ENCODE measurements around the gene LEUTX. TPM values are rescaled to one million over a fixed set of nuclear protein-coding genes. Genes with fewer than 3 reads are reported as not detected.

The LEUTX gene
- total and polyA plus RNA-seq, 4 donors, result not detected

DNA sequence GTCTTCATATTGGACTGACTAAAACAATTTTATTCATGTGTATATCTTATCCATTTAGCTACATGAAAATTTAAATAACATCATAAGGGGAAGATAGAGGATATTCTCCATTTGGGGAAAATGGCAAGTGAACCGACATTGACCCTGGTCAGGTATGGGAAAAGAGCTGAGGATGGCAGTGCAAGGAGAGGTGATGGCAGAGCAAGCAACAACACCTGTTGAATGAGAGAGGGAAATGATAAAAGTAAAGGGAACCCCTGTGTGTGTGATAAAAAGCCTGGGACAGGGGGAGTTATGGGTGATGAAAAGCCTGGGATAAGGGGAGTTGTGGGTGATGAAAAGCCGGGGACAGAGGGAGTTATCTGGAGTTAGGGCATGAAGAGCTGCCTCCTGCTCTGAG lies 44.8 kb upstream of the LEUTX start:
- Histone ChIP-seq H3K9me3 (ENCODE audit: control insufficient read depth in 4 of 4, low read length in 3 of 4) (no peaks in the 10 kb centered on the region), H3K4me3 (ENCODE audit: low read depth in 1 of 3, low read length in 3 of 3) (no peak overlapping the region), H3K27me3 (ENCODE audit: control insufficient read depth in 4 of 4, insufficient read depth in 4 of 4, low read length in 3 of 4) (peaks cover 0 to 5% (median 0%) of the 10 kb centered on the region in 4 donors), H3K27ac (ENCODE audit: low read depth in 1 of 2, low read length in 2 of 2) (no peak overlapping the region), H3K4me1 (ENCODE audit: control insufficient read depth in 4 of 4, insufficient read depth in 4 of 4, low read length in 3 of 4) (no peaks in the 10 kb centered on the region), H3K9ac (ENCODE audit: low read depth in 1 of 2, low read length in 2 of 2) (no peak overlapping the region), H3K36me3 (ENCODE audit: control insufficient read depth in 4 of 4, insufficient read depth in 3 of 4, low read depth in 1 of 4, low read length in 3 of 4) (no peaks in the 10 kb centered on the region)
- WGBS, result 75% methylated on average over 2 of the region's 2 CpGs
- no peak for DNase-seq (ENCODE audit: low spot score)
- TF ChIP-seq, protein P1, sequence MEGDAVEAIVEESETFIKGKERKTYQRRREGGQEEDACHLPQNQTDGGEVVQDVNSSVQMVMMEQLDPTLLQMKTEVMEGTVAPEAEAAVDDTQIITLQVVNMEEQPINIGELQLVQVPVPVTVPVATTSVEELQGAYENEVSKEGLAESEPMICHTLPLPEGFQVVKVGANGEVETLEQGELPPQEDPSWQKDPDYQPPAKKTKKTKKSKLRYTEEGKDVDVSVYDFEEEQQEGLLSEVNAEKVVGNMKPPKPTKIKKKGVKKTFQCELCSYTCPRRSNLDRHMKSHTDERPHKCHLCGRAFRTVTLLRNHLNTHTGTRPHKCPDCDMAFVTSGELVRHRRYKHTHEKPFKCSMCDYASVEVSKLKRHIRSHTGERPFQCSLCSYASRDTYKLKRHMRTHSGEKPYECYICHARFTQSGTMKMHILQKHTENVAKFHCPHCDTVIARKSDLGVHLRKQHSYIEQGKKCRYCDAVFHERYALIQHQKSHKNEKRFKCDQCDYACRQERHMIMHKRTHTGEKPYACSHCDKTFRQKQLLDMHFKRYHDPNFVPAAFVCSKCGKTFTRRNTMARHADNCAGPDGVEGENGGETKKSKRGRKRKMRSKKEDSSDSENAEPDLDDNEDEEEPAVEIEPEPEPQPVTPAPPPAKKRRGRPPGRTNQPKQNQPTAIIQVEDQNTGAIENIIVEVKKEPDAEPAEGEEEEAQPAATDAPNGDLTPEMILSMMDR (IDR thresholded peaks at IDR 0.05; ENCODE audit: low read depth, low read length, missing input control), result no peak
- TF ChIP-seq GABPA (IDR thresholded peaks at IDR 0.05 in 1 of 2, conservative IDR thresholded peaks at IDR 0.05 in 1 of 2) (no peak), HNF4G (IDR thresholded peaks at IDR 0.05) (no peak), NR2F2 (IDR thresholded peaks at IDR 0.05) (no peak), YY1 (IDR thresholded peaks at IDR 0.05) (no peak), SP1 (IDR thresholded peaks at IDR 0.05) (no peak)
- TF ChIP-seq, protein P2, sequence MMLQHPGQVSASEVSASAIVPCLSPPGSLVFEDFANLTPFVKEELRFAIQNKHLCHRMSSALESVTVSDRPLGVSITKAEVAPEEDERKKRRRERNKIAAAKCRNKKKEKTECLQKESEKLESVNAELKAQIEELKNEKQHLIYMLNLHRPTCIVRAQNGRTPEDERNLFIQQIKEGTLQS (IDR thresholded peaks at IDR 0.05), result no peak
- TF ChIP-seq, protein P3, sequence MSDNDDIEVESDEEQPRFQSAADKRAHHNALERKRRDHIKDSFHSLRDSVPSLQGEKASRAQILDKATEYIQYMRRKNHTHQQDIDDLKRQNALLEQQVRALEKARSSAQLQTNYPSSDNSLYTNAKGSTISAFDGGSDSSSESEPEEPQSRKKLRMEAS (IDR thresholded peaks at IDR 0.05), result no peak
- TF ChIP-seq, protein P4, sequence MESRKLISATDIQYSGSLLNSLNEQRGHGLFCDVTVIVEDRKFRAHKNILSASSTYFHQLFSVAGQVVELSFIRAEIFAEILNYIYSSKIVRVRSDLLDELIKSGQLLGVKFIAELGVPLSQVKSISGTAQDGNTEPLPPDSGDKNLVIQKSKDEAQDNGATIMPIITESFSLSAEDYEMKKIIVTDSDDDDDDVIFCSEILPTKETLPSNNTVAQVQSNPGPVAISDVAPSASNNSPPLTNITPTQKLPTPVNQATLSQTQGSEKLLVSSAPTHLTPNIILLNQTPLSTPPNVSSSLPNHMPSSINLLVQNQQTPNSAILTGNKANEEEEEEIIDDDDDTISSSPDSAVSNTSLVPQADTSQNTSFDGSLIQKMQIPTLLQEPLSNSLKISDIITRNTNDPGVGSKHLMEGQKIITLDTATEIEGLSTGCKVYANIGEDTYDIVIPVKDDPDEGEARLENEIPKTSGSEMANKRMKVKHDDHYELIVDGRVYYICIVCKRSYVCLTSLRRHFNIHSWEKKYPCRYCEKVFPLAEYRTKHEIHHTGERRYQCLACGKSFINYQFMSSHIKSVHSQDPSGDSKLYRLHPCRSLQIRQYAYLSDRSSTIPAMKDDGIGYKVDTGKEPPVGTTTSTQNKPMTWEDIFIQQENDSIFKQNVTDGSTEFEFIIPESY (IDR thresholded peaks at IDR 0.05), result no peak

DNA sequence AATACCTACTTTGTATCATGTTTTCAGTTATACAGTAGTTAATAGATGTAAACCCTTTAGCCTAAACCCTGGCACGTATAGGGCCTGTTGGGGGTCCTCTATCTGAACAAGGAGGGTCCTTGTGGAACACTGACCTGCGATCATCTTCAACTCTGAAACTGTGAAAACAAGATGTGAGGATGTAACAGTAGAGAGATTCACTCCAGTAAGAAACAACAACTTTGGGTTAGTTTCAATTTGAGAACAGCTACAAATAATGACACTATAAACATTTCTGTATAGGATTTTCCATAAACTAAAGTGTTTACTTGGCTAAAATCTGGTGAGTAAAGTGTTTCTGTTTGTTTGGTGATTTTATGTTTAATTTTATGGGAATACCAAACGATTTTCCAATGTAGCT lies 43.0 kb upstream of the LEUTX start:
- 32% methylated on average over 3 of the region's 3 CpGs for WGBS
- Histone ChIP-seq H3K9ac (ENCODE audit: low read depth in 1 of 2, low read length in 2 of 2) (no peak overlapping the region), H3K36me3 (ENCODE audit: control insufficient read depth in 4 of 4, insufficient read depth in 3 of 4, low read depth in 1 of 4, low read length in 3 of 4) (no peaks in the 10 kb centered on the region), H3K4me3 (ENCODE audit: low read depth in 1 of 3, low read length in 3 of 3) (no peak overlapping the region), H3K27ac (ENCODE audit: low read depth in 1 of 2, low read length in 2 of 2) (no peak overlapping the region), H3K27me3 (ENCODE audit: control insufficient read depth in 4 of 4, insufficient read depth in 4 of 4, low read length in 3 of 4) (peaks cover 0 to 5% (median 0%) of the 10 kb centered on the region in 4 donors), H3K9me3 (ENCODE audit: control insufficient read depth in 4 of 4, low read length in 3 of 4) (no peaks in the 10 kb centered on the region), H3K4me1 (ENCODE audit: control insufficient read depth in 4 of 4, insufficient read depth in 4 of 4, low read length in 3 of 4) (no peaks in the 10 kb centered on the region)
- TF ChIP-seq YY1 (IDR thresholded peaks at IDR 0.05) (no peak), TAF1 (conservative IDR thresholded peaks at IDR 0.05) (no peak)
- TF ChIP-seq, protein P5, sequence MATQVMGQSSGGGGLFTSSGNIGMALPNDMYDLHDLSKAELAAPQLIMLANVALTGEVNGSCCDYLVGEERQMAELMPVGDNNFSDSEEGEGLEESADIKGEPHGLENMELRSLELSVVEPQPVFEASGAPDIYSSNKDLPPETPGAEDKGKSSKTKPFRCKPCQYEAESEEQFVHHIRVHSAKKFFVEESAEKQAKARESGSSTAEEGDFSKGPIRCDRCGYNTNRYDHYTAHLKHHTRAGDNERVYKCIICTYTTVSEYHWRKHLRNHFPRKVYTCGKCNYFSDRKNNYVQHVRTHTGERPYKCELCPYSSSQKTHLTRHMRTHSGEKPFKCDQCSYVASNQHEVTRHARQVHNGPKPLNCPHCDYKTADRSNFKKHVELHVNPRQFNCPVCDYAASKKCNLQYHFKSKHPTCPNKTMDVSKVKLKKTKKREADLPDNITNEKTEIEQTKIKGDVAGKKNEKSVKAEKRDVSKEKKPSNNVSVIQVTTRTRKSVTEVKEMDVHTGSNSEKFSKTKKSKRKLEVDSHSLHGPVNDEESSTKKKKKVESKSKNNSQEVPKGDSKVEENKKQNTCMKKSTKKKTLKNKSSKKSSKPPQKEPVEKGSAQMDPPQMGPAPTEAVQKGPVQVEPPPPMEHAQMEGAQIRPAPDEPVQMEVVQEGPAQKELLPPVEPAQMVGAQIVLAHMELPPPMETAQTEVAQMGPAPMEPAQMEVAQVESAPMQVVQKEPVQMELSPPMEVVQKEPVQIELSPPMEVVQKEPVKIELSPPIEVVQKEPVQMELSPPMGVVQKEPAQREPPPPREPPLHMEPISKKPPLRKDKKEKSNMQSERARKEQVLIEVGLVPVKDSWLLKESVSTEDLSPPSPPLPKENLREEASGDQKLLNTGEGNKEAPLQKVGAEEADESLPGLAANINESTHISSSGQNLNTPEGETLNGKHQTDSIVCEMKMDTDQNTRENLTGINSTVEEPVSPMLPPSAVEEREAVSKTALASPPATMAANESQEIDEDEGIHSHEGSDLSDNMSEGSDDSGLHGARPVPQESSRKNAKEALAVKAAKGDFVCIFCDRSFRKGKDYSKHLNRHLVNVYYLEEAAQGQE (IDR thresholded peaks at IDR 0.05), result no peak
- no peak for DNase-seq (ENCODE audit: low spot score)

Data from liver (tissue), 9 donors.